ENCODE measurements around the gene PKDCC. TPM values are rescaled to one million over a fixed set of nuclear protein-coding genes. Genes with fewer than 3 reads are reported as not detected.
"Not testable (repeated sequence)": the region's sequence is repeated elsewhere in the genome, so short reads cannot be mapped to it uniquely, and the experiment has no call there.

PKDCC gene
- total RNA-seq, 1 donor = 8.2 TPM

DNA sequence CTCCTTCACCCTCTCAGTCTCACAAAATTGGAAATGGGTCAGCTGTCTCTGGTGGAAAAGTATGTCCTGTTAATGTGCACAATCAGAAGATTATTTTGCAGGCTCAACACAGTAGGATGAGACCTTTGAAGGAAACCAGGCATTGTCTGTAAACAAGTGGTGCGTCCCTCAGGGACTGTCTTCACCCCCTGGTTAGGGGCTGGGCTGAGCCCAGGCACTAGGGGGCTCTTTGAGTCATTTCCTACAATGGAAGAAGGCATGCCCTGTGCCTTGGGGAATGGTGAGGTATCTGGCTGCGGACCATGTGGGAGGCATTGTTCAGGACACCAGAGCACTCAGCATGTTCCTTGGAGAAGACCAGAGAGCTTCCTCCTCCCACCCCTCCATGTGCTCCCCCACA, 26.8 kb downstream of the PKDCC start:
- DNase-seq (ENCODE audit: low read depth) = no peak
- no peak for TF ChIP-seq CTCF (IDR thresholded peaks at IDR 0.05; ENCODE audit: insufficient read depth, low read depth, low read length)
- H3K4me3 ChIP-seq (ENCODE audit: low read depth, low read length) = no peak overlapping the region

DNA sequence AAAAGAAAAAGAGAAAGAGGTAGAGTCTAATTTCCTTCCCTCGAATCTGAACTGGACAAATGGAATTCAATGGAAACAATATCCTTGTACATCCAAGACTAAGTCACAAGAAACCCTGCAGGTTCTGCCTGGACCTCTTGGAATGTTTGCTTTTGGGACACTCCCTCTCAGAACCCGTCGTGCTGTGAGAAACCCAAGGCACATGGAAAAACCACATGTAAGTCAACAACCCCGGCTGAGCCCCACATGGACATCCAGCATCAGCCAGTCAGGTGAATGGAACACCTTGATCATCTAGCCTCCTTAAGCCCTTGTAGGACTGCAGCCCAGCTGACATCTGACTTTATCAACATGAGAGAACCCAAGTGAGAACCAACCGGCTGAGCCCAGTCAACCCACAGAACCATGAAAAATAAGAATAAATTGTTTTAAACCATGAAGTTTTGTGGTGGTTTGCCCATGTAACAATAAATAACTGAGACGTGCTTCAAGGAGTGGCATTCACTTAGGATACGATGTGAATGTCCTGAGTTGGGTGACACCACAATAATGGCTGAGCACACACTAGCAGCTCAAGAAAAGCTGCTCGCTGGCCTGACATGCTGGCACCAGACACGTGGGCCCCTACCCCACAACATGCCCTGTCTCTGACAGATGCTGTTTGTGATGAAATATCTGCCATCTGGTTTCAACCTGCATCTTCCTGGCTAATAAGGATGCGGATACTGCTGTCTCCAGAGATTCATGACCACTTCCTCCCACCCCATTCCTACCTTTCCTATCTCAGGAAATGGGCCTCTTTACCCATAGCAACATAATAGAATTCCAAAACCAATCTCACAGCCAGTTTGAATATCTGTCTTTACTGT, 28.8 kb downstream of the PKDCC start:
- DNase-seq (ENCODE audit: low read depth) = no peak
- no peak overlapping the region for H3K4me3 ChIP-seq (ENCODE audit: low read depth, low read length)
- no peak for TF ChIP-seq CTCF (IDR thresholded peaks at IDR 0.05; ENCODE audit: insufficient read depth, low read depth, low read length)

DNA sequence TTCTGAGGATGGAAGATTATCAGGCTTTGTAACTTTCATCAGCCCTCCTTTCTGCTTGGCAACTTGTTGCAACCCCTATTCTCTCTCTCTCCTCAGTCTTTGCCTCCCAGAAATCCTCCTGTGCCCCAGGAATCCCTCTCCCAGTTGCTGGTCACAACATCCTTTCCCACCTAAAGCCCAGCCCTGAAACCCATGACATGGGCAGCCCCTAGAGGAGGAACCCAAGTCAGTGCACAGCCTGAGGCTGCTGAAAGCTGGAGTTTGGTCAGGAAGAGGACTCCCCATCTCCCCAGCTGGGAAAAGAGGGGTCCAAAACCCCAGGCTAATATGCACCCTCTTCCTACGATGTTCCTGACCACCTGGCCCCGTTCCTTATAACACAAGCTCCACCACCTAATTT, 29.5 kb downstream of the PKDCC start:
- peak; percentile 33 for TF ChIP-seq CTCF (IDR thresholded peaks at IDR 0.05; ENCODE audit: insufficient read depth, low read depth, low read length)
- DNase-seq (ENCODE audit: low read depth) = no peak
- H3K4me3 ChIP-seq (ENCODE audit: low read depth, low read length) = no peak overlapping the region

GRCh38 chr2:42079737-42080287, 32.0 kb downstream of the PKDCC start:
- no peak overlapping the region for H3K4me3 ChIP-seq (ENCODE audit: low read depth, low read length)
- TF ChIP-seq CTCF (IDR thresholded peaks at IDR 0.05; ENCODE audit: insufficient read depth, low read depth, low read length) = no peak
- DNase-seq (ENCODE audit: low read depth) = no peak

DNA sequence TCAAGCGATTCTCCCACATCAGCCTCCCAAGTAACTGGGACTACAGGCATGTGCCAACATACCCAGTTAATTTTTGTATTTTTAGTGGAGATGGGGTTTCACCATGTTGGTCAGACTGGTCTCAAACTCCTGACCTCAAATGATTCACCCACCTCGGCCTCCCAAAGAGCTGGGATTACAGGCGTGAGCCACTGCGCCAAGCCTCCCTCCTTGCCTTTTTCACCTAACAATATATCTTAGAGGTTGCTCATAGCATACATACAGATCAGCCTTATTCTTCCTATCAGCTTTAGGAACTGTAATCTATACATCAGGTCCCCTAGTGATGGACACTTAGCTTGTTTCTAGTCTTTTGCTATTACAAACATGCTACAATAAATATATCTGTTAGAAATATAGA, 33.3 kb downstream of the PKDCC start:
- DNase-seq (ENCODE audit: low read depth); H3K4me3 ChIP-seq (ENCODE audit: low read depth, low read length): not testable (repeated sequence)

- TF ChIP-seq CTCF (IDR thresholded peaks at IDR 0.05; ENCODE audit: insufficient read depth, low read depth, low read length) = no peak
- no peak for DNase-seq (ENCODE audit: low read depth)
- no peak overlapping the region for H3K4me3 ChIP-seq (ENCODE audit: low read depth, low read length)
Observed at GRCh38 chr2:42082016-42082415, 34.2 kb downstream of the PKDCC start.

- DNase-seq (ENCODE audit: low read depth) = peak; percentile 95
- no peak overlapping the region for H3K4me3 ChIP-seq (ENCODE audit: low read depth, low read length)
- TF ChIP-seq CTCF (IDR thresholded peaks at IDR 0.05; ENCODE audit: insufficient read depth, low read depth, low read length) = no peak
Observed at GRCh38 chr2:42084231-42084671, 36.4 kb downstream of the PKDCC start.

DNA sequence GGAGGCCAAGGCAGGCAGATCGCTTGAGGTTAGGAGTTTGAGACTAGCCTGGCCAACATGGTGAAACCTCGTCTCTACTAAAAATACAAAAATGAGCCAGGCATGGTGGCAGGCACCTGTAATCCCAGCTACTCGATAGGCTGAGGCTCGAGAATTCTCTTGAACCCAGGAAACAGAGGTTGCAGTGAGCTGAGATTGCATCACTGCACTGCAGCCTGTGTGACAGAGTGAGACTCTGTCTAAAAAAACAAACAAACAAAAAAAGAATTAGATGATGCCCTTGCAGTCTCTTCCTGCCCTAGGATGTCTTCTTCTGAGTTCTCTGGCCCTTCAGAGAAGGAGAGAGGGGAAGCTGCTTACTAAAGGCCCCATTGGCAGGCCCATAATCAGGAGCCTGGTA, 37.2 kb downstream of the PKDCC start:
- DNase-seq (ENCODE audit: low read depth); H3K4me3 ChIP-seq (ENCODE audit: low read depth, low read length): not testable (repeated sequence)

Data from fibroblast of villous mesenchyme (primary cell).